Keratinocyte (primary cell): ENCODE results near the gene RAP1GAP2. TPM values are rescaled to one million over a fixed set of nuclear protein-coding genes. Genes with fewer than 3 reads are reported as not detected.

Source experiments
- DNase-seq: peaks from one replicate; pipeline ENCODE4 v3.0.0-alpha.2; 2011; ENCODE audit warnings: low read depth, missing footprints, low spot score
- FAIRE-seq: peaks from 2 replicates; lab custom pipeline; 2011; peaks lifted over from hg19 to GRCh38; lab: Jason Lieb, UNC
- H2AFZ ChIP-seq: 2 replicates; pipeline ENCODE4 v1.6.0; 2012; ENCODE audit warnings: low read length, control low read depth, inconsistent platforms; ENCODE audit not compliant: control insufficient read depth
- H3K27ac ChIP-seq: 2 replicates; pipeline ENCODE4 v1.5.1; 2011; ENCODE audit warnings: low read length; ENCODE audit not compliant: control insufficient read depth, insufficient read depth
- H3K27me3 ChIP-seq: 3 replicates; pipeline ENCODE4 v1.6.0; 2011; ENCODE audit warnings: low read length; ENCODE audit not compliant: control insufficient read depth, insufficient read depth; ENCODE audit errors: extremely low read depth
- H3K36me3 ChIP-seq, 2 experiments: 2 replicates in 1 of 2; 3 replicates in 1 of 2; pipeline ENCODE4 v1.5.1; 2011; ENCODE audit warnings: low read length in 2 of 2, mild to moderate bottlenecking in 1 of 2; ENCODE audit not compliant: control insufficient read depth in 2 of 2, insufficient read depth in 2 of 2; ENCODE audit errors: extremely low read depth in 1 of 2
- H3K4me1 ChIP-seq: 3 replicates; pipeline ENCODE4 v1.5.1; 2011; ENCODE audit warnings: low read length; ENCODE audit not compliant: control insufficient read depth, insufficient read depth; ENCODE audit errors: extremely low read depth
- H3K4me2 ChIP-seq: 3 replicates; pipeline ENCODE4 v1.6.0; 2011; ENCODE audit warnings: low read depth, low read length; ENCODE audit not compliant: control insufficient read depth, insufficient read depth; ENCODE audit errors: extremely low read depth
- H3K4me3 ChIP-seq, 3 experiments: fragments of 200-600 bp in 1 of 3; sonication (generic) in 1 of 3; 2 replicates in 2 of 3; 3 replicates in 1 of 3; pipeline ENCODE4 v1.5.1; 2011 to 2016; ENCODE audit warnings: low read length in 3 of 3, mild to moderate bottlenecking in 3 of 3, control low read depth in 2 of 3, inconsistent platforms in 1 of 3, low read depth in 1 of 3, mixed read lengths in 1 of 3, mixed run types in 1 of 3, moderate library complexity in 1 of 3; ENCODE audit not compliant: control insufficient read depth in 2 of 3, insufficient read depth in 2 of 3; ENCODE audit errors: extremely low read depth in 1 of 3
- H3K79me2 ChIP-seq: 2 replicates; pipeline ENCODE4 v1.6.0; 2012; ENCODE audit warnings: low read length; ENCODE audit not compliant: control insufficient read depth, insufficient read depth
- H3K9ac ChIP-seq: 3 replicates; pipeline ENCODE4 v1.6.0; 2011; ENCODE audit warnings: low read length; ENCODE audit not compliant: control insufficient read depth, insufficient read depth; ENCODE audit errors: extremely low read depth
- H3K9me1 ChIP-seq: 3 replicates; pipeline ENCODE4 v1.6.0; 2011; ENCODE audit warnings: low read length; ENCODE audit not compliant: control insufficient read depth, insufficient read depth; ENCODE audit errors: extremely low read depth
- H3K9me3 ChIP-seq: 2 replicates; pipeline ENCODE4 v1.5.1; 2012; ENCODE audit warnings: low read depth, low read length; ENCODE audit not compliant: control insufficient read depth
- H4K20me1 ChIP-seq: 3 replicates; pipeline ENCODE4 v1.6.0; 2011; ENCODE audit warnings: low read length; ENCODE audit not compliant: control insufficient read depth, insufficient read depth; ENCODE audit errors: extremely low read depth
- CTCF ChIP-seq, 3 experiments: IDR thresholded peaks in 1 of 3; conservative IDR thresholded peaks in 1 of 3; optimal IDR thresholded peaks in 1 of 3; 2 replicates in 2 of 3; 3 replicates in 1 of 3; pipeline versions ENCODE3 to v1.5.1; 2011; ENCODE audit warnings: low read length in 3 of 3, mild to moderate bottlenecking in 3 of 3, moderate library complexity in 2 of 3, control low read depth in 1 of 3, inconsistent platforms in 1 of 3; ENCODE audit not compliant: insufficient read depth in 2 of 3; ENCODE audit errors: extremely low read depth in 1 of 3
- EZH2 ChIP-seq: IDR thresholded peaks from one replicate; pipeline ENCODE4 v1.6.1; 2012; ENCODE audit warnings: inconsistent platforms, mild to moderate bottlenecking, low read length, moderate library complexity
- dilution Hi-C: fragments of 300-500 bp; cut with MboI; formaldehyde crosslinking; loops from one replicate; pipeline ENCODE4 v1.7.0; 2020; ENCODE audit warnings: low sequenced_read_pairs; ENCODE audit not compliant: extremely low pct_ligation_motif_present
- polyA plus RNA-seq, 5 experiments: library from polyadenylated mRNA; depleted of rRNA in 3 of 5; stranded (reverse) in 3 of 5; stranded (forward) in 1 of 5; unstranded in 1 of 5; fragments of >200 nt; gene quantifications; 1 replicate in 1 of 5; 2 replicates in 3 of 5; 3 replicates in 1 of 5; pipeline versions ENCODE4 v1.2.1 to v1.2.3, GENCODE V29; 2011 to 2012; ENCODE audit warnings: missing spikeins in 2 of 5, low read depth in 1 of 5, low replicate concordance in 1 of 5

RAP1GAP2 gene
- polyA plus RNA-seq, 1 donor (not counting 4 experiments of a cell fraction or from before 2014, with no cell fraction given), result 13.6 TPM

- Histone ChIP-seq H3K9ac (no peak overlapping the region), H2AFZ (no peak overlapping the region), H3K79me2 (peaks cover 2% of the 10 kb centered on the region), H3K27me3 (no peaks in the 10 kb centered on the region), H3K9me1 (no peaks in the 10 kb centered on the region), H3K4me2 (no peak overlapping the region), H4K20me1 (no peaks in the 10 kb centered on the region), H3K27ac (no peak overlapping the region), H3K4me1 (peaks cover 18% of the 10 kb centered on the region), H3K4me3 (no peak overlapping the region), H3K36me3 (peaks cover 0 to 3% of the 10 kb centered on the region in 2 experiments), H3K9me3 (no peaks in the 10 kb centered on the region)
- TF ChIP-seq EZH2 (no peak), CTCF (optimal IDR thresholded peaks at IDR 0.05 in 1 of 3, IDR thresholded peaks at IDR 0.05 in 1 of 3, conservative IDR thresholded peaks at IDR 0.05 in 1 of 3; ENCODE audit: extremely low read depth in 1 of 3, insufficient read depth in 2 of 3, low read length in 3 of 3) (no peak)
- dilution Hi-C loops, result no loop called here
- DNase-seq (no peak), FAIRE-seq (no peak)
Measured at GRCh38 chr17:2950846-2951245, 154.6 kb downstream of the RAP1GAP2 start.

DNA sequence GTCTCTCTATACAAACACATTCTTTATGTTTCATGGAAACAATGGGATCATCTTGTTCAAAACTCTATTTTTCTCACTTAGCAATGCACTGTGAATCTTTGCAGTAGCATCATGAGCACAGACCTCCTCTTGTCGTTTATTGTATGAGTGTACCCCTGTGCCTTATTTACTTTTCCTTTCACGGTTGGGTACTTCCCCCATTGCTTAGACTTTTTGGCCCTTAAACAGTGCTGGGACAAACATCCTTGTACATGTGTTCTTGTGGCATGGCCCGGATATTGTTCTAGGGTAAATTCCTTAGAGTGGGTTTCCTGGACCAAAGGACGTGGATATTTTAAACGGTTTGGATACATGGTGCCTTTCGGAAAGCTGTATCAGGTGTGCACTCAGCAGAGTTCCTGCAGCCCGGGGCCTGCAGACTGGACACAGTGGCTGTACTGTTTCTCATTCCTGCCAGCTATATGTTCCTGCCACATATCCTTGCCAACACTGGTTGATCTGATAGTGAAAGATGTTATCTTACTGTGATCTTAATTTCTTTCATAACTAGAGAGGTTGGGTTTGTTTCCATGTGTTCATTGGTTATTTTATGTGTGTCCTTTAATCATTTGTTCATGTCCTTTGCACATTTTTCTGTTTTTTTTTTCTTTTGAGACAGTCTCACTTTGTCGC lies 156.1 kb downstream of the RAP1GAP2 start:
- no peak overlapping the region for H3K4me2 ChIP-seq
- no peak overlapping the region for H2AFZ ChIP-seq
- H3K9ac ChIP-seq, result no peak overlapping the region
- H3K9me1 ChIP-seq, result peaks cover 4% of the 10 kb centered on the region
- DNase-seq, result no peak
- H4K20me1 ChIP-seq, result no peaks in the 10 kb centered on the region
- H3K4me3 ChIP-seq, result no peak overlapping the region
- peaks cover 9% of the 10 kb centered on the region for H3K79me2 ChIP-seq
- H3K27ac ChIP-seq, result no peak overlapping the region
- peaks cover 0 to 3% of the 10 kb centered on the region in 2 experiments for H3K36me3 ChIP-seq
- no peaks in the 10 kb centered on the region for H3K9me3 ChIP-seq
- dilution Hi-C loops, result no loop called here
- no peaks in the 10 kb centered on the region for H3K27me3 ChIP-seq
- FAIRE-seq, result no peak
- TF ChIP-seq EZH2, result no peak
- peaks cover 27% of the 10 kb centered on the region for H3K4me1 ChIP-seq
